HepG2 (cell line): Measurements from ENCODE around the gene HOXD12. TPM values are rescaled to one million over a fixed set of nuclear protein-coding genes. Genes with fewer than 3 reads are reported as not detected.

Source experiments
- MXD3 ChIP-seq: IDR thresholded peaks from 2 replicates; pipeline ENCODE4 v1.6.1; 2016; ENCODE audit warnings: mild to moderate bottlenecking, missing biosample characterization, missing genetic modification reagents
- NR2F2 ChIP-seq: IDR thresholded peaks from 2 replicates; pipeline ENCODE4 v1.6.1; 2012; ENCODE audit warnings: low read depth, inconsistent platforms, borderline replicate concordance
- PRDM15 ChIP-seq: sonication (generic); formaldehyde crosslinking; IDR thresholded peaks from 2 replicates; pipeline ENCODE4 v1.4.0; 2020; ENCODE audit warnings: missing genetic modification reagents
- SOX5 ChIP-seq: IDR thresholded peaks from 2 replicates; pipeline ENCODE4 v1.6.1; 2016; ENCODE audit warnings: borderline replicate concordance
- ZNF496 ChIP-seq: sonication (generic); formaldehyde crosslinking; IDR thresholded peaks from 2 replicates; pipeline ENCODE4 v1.8.1; 2023; ENCODE audit warnings: mild to moderate bottlenecking, moderate library complexity, missing genetic modification reagents; ENCODE audit not compliant: insufficient replicate concordance
- polyA plus RNA-seq, 8 experiments: library from polyadenylated mRNA; depleted of rRNA in 3 of 8; stranded (reverse) in 7 of 8; unstranded in 1 of 8; fragments of >200 nt; fragmentation: Illumina TruSeq in 4 of 8; extraction: Trizol in 4 of 8; gene quantifications; 2 replicates each; pipeline versions ENCODE4 v1.2.1 to v1.2.3, GENCODE V29; 2011 to 2016; ENCODE audit warnings: low read depth in 4 of 8, missing spikeins in 1 of 8, mixed read lengths in 1 of 8; ENCODE audit not compliant: insufficient read depth in 1 of 8
- total RNA-seq, 5 experiments: library from RNA; depleted of rRNA; stranded (reverse); fragments of >200 nt; fragmentation: Illumina TruSeq; extraction: Trizol; gene quantifications; 2 replicates each; pipeline ENCODE4 v1.2.3, GENCODE V29; 2016; ENCODE audit warnings: low read depth in 1 of 5
- TF ChIP-seq, protein P1 (sequence below): sonication (generic); formaldehyde crosslinking; IDR thresholded peaks from 2 replicates; pipeline ENCODE4 v1.5.1; 2020; ENCODE audit warnings: missing genetic modification reagents, mild to moderate bottlenecking, borderline replicate concordance
- TF ChIP-seq, protein P2 (sequence below): sonication (generic); formaldehyde crosslinking; IDR thresholded peaks from 2 replicates; pipeline ENCODE4 v1.5.0; 2020; ENCODE audit warnings: mild to moderate bottlenecking, missing genetic modification reagents
- TF ChIP-seq, protein P3 (sequence below): sonication (generic); formaldehyde crosslinking; IDR thresholded peaks from 2 replicates; pipeline ENCODE4 v1.4.0; 2020; ENCODE audit warnings: mild to moderate bottlenecking, missing genetic modification reagents
- TF ChIP-seq, protein P4 (sequence below): sonication (generic); formaldehyde crosslinking; IDR thresholded peaks from 2 replicates; pipeline ENCODE4 v1.5.0; 2020; ENCODE audit warnings: missing genetic modification reagents

The HOXD12 gene
- total and polyA plus RNA-seq, 2 of the 13 experiments (the other 11 are each of a cell fraction or from before 2014, with no cell fraction given), result not detected

DNA sequence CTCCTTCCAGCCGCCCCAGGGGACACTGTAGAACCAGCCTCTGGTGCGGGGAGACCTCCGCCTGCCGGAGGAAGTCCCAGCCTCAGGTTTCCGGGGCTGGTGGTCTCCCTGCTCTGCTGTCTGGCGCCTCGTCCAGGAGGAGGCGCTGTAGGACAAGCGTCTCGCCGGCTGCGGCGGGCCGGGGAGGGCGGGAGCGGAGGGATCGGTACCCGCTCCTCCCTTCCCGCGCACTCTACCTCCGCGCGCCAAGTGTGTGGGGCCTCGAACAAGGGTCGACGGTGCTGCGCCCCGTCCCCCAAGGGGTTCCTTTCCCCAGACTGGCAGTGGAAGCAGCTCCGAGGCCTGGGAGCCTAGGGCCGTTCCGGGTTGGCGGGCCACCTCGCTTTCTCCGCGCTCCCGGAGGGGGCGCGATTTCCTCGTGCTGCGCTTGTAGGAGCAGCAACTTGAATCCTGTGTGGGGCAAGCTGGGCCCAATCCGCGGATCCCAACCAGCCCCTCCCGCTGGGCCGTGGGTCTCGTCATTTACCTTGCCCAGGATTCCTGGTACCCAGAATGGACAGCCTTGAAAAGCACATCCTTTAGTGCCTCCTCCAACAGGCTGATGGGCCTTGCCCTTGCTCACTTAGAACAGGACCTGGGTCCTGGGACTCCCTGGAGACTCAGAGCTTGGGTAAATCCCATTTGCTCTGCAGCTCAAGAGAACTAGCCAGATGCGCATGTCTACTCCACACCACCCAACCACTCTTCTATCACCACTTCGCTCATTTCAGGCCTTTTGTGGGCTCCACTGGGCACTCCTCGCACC, 41.1 kb downstream of the HOXD12 start (continued):
- TF ChIP-seq, protein P1, sequence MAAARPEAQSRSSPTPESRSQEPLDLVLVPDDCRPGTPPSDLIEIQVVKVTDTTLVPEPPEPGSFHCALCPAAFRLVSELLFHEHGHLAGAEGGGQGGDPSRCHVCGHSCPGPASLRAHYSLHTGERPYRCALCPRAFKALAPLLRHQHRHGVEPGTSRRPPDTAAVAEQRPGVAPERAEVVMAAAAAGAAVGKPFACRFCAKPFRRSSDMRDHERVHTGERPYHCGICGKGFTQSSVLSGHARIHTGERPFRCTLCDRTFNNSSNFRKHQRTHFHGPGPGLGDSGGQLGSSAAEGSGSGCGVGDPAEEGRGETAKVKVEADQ, result peak; percentile 67; the same call in 1 of the 2 replicates
- TF ChIP-seq, protein P2, sequence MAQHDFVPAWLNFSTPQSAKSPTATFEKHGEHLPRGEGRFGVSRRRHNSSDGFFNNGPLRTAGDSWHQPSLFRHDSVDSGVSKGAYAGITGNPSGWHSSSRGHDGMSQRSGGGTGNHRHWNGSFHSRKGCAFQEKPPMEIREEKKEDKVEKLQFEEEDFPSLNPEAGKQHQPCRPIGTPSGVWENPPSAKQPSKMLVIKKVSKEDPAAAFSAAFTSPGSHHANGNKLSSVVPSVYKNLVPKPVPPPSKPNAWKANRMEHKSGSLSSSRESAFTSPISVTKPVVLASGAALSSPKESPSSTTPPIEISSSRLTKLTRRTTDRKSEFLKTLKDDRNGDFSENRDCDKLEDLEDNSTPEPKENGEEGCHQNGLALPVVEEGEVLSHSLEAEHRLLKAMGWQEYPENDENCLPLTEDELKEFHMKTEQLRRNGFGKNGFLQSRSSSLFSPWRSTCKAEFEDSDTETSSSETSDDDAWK (CRISPR knock-in tag), result no peak
- peak; percentile 76; the same call in 1 of the 2 replicates for TF ChIP-seq MXD3 (CRISPR knock-in tag)
- peak; percentile 20; the same call in 1 of the 2 replicates for TF ChIP-seq SOX5 (CRISPR knock-in tag)
- TF ChIP-seq PRDM15 (CRISPR knock-in tag), result no peak
- TF ChIP-seq, protein P3, sequence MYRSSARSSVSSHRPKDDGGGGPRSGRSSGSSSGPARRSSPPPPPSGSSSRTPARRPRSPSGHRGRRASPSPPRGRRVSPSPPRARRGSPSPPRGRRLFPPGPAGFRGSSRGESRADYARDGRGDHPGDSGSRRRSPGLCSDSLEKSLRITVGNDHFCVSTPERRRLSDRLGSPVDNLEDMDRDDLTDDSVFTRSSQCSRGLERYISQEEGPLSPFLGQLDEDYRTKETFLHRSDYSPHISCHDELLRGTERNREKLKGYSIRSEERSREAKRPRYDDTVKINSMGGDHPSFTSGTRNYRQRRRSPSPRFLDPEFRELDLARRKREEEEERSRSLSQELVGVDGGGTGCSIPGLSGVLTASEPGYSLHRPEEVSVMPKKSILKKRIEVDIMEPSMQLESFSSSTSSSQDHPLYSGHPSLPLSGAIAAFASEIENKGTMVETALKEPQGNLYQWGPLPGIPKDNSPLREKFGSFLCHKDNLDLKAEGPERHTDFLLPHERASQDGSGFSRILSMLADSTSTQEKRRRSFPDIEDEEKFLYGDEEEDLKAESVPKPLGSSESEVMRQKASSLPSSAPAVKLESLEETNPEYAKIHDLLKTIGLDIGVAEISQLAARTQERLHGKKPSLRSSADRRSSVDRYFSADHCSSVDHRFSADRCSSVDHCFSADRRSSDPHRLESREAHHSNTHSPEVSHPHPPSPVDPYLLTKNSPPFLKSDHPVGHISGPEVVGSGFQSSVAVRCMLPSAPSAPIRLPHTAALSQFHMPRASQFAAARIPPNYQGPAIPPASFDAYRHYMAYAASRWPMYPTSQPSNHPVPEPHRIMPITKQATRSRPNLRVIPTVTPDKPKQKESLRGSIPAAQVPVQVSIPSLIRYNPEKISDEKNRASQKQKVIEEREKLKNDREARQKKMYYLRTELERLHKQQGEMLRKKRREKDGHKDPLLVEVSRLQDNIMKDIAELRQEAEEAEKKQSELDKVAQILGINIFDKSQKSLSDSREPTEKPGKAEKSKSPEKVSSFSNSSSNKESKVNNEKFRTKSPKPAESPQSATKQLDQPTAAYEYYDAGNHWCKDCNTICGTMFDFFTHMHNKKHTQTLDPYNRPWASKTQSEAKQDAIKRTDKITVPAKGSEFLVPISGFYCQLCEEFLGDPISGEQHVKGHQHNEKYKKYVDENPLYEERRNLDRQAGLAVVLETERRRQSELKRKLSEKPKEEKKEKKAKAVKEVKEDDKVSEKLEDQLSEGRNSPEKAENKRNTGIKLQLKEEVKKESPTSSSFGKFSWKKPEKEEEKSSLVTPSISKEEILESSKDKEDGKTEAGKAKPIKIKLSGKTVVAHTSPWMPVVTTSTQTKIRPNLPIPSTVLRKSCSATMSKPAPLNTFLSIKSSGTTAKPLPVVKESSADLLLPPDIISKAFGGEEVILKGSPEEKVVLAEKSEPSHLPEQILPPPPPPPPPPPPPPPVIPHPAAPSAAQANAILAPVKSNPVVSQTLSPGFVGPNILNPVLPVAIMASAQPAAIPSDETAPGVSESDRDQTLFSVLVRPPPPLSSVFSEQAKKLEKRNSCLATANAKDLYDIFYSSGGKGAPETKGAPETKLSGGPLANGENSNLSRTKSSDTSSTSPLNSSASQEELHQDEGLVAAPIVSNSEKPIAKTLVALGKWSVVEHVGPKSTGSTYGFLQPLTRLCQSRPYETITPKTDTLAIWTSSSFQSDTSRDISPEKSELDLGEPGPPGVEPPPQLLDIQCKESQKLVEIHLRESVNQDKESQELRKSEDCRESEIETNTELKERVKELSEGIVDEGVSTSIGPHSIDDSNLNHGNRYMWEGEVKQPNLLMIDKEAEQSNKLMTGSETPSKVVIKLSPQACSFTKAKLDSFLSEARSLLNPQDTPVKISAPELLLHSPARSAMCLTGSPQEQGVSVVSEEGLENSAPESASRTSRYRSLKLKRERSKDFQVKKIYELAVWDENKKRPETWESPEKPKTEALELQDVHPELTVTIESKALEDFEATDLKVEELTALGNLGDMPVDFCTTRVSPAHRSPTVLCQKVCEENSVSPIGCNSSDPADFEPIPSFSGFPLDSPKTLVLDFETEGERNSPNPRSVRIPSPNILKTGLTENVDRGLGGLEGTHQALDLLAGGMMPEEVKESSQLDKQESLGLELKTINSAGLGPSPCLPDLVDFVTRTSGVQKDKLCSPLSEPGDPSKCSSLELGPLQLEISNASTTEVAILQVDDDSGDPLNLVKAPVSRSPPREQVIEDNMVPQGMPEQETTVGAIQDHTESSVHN (CRISPR knock-in tag), result peak; percentile 72
- no peak for TF ChIP-seq NR2F2
- no peak for TF ChIP-seq ZNF496 (CRISPR knock-in tag)
- TF ChIP-seq, protein P4, sequence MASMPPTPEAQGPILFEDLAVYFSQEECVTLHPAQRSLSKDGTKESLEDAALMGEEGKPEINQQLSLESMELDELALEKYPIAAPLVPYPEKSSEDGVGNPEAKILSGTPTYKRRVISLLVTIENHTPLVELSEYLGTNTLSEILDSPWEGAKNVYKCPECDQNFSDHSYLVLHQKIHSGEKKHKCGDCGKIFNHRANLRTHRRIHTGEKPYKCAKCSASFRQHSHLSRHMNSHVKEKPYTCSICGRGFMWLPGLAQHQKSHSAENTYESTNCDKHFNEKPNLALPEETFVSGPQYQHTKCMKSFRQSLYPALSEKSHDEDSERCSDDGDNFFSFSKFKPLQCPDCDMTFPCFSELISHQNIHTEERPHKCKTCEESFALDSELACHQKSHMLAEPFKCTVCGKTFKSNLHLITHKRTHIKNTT, result no peak
